Colonic mucosa (tissue), 4 donors: ENCODE measurements around the gene FBXW10. TPM values are rescaled to one million over a fixed set of nuclear protein-coding genes. Genes with fewer than 3 reads are reported as not detected.
"Not testable (repeated sequence)": the region's sequence is repeated elsewhere in the genome, so short reads cannot be mapped to it uniquely, and the experiment has no call there.

Source experiments
- DNase-seq: peaks from one replicate; pipeline ENCODE4 v3.0.0-alpha.2; 2020
- H3K27ac ChIP-seq: fragments of 200-600 bp; one replicate; pipeline ENCODE4 v1.8.0; 2021
- H3K27me3 ChIP-seq: fragments of 200-600 bp; one replicate; pipeline ENCODE4 v1.8.0; 2021
- H3K36me3 ChIP-seq: fragments of 200-600 bp; one replicate; pipeline ENCODE4 v1.8.0; 2021
- H3K4me1 ChIP-seq: fragments of 200-600 bp; one replicate; pipeline ENCODE4 v1.8.0; 2021; ENCODE audit warnings: mild to moderate bottlenecking
- H3K4me3 ChIP-seq: fragments of 200-600 bp; one replicate; pipeline ENCODE4 v1.8.0; 2021
- H3K9ac ChIP-seq, 2 donors: one replicate each; pipeline ENCODE4 v1.7.0; 2013; ENCODE audit warnings: control low read depth in 2 of 2, low read depth in 2 of 2, low read length in 2 of 2
- H3K9me3 ChIP-seq: fragments of 200-600 bp; one replicate; pipeline ENCODE4 v1.8.0; 2021
- intact Hi-C: fragments of 100-400 bp; cut with DNase I; formaldehyde crosslinking; loops from one replicate; pipeline ENCODE4 v1.14.1; 2022
- total RNA-seq, 2 donors: library from RNA; stranded (reverse); fragmentation: NEBNext Ultra II Directional in 1 of 2; extraction: Animal tissue kit (Norgen Biotek cat#: 25700) in 1 of 2; gene quantifications; one replicate each; pipeline ENCODE4 v1.2.1, GENCODE V29; 2021
- donor health status: healthy.
- donor health status: DM: no; HTN: no; CAD: no.
- donor health status: DM: no; HTN: no; CAD: no.

Gene FBXW10
- total RNA-seq, 2 donors from 2014 or later, result not detected

GRCh38 chr17:18722612-18723011 is 21.2 kb upstream of the FBXW10 start:
- H3K9ac ChIP-seq, H3K4me3 ChIP-seq, H3K9me3 ChIP-seq, DNase-seq, H3K4me1 ChIP-seq, H3K36me3 ChIP-seq, H3K27ac ChIP-seq, H3K27me3 ChIP-seq, intact Hi-C loops: not testable (repeated sequence)

- H3K4me3 ChIP-seq, H3K27ac ChIP-seq, intact Hi-C loops, H3K9ac ChIP-seq, DNase-seq, H3K9me3 ChIP-seq, H3K4me1 ChIP-seq, H3K27me3 ChIP-seq, H3K36me3 ChIP-seq: not testable (repeated sequence)
These were observed 20.3 kb upstream of the FBXW10 start for GRCh38 chr17:18723509-18723908.

GRCh38 chr17:18732438-18732837 is 11.4 kb upstream of the FBXW10 start:
- DNase-seq, H3K4me3 ChIP-seq, H3K27ac ChIP-seq, H3K36me3 ChIP-seq, H3K27me3 ChIP-seq, intact Hi-C loops, H3K9ac ChIP-seq, H3K9me3 ChIP-seq, H3K4me1 ChIP-seq: not testable (repeated sequence)

GRCh38 chr17:18733350-18733749 is 10.5 kb upstream of the FBXW10 start:
- H3K4me1 ChIP-seq, H3K4me3 ChIP-seq, DNase-seq, H3K27ac ChIP-seq, H3K9ac ChIP-seq, intact Hi-C loops, H3K36me3 ChIP-seq, H3K27me3 ChIP-seq, H3K9me3 ChIP-seq: not testable (repeated sequence)

GRCh38 chr17:18739616-18740391 is 4.0 kb upstream of the FBXW10 start:
- H3K27me3 ChIP-seq, H3K27ac ChIP-seq, H3K36me3 ChIP-seq, intact Hi-C loops, H3K9ac ChIP-seq, H3K4me3 ChIP-seq, DNase-seq, H3K9me3 ChIP-seq, H3K4me1 ChIP-seq: not testable (repeated sequence)

GRCh38 chr17:18741228-18741627 is 2.6 kb upstream of the FBXW10 start:
- H3K36me3 ChIP-seq, H3K4me3 ChIP-seq, H3K4me1 ChIP-seq, H3K27me3 ChIP-seq, H3K9ac ChIP-seq, intact Hi-C loops, H3K27ac ChIP-seq, H3K9me3 ChIP-seq, DNase-seq: not testable (repeated sequence)

- H3K9ac ChIP-seq, intact Hi-C loops, H3K4me3 ChIP-seq, DNase-seq, H3K9me3 ChIP-seq, H3K36me3 ChIP-seq, H3K27me3 ChIP-seq, H3K27ac ChIP-seq, H3K4me1 ChIP-seq: not testable (repeated sequence)
These were observed 872 bp downstream of the FBXW10 start for GRCh38 chr17:18744726-18745125.

GRCh38 chr17:18746551-18746950 is 2.7 kb downstream of the FBXW10 start:
- H3K9me3 ChIP-seq, H3K4me1 ChIP-seq, H3K27me3 ChIP-seq, H3K27ac ChIP-seq, H3K4me3 ChIP-seq, H3K36me3 ChIP-seq, DNase-seq, H3K9ac ChIP-seq, intact Hi-C loops: not testable (repeated sequence)

GRCh38 chr17:18747501-18747900 is 3.6 kb downstream of the FBXW10 start:
- DNase-seq, intact Hi-C loops: not testable (repeated sequence)

GRCh38 chr17:18750242-18750641 is 6.4 kb downstream of the FBXW10 start:
- H3K27ac ChIP-seq, H3K4me1 ChIP-seq, H3K9me3 ChIP-seq, H3K36me3 ChIP-seq, DNase-seq, H3K4me3 ChIP-seq, H3K9ac ChIP-seq, intact Hi-C loops, H3K27me3 ChIP-seq: not testable (repeated sequence)

More at GRCh38 chr17:18747501-18747900, 3.6 kb downstream of the FBXW10 start:
- H3K36me3 ChIP-seq, H3K4me3 ChIP-seq, H3K27me3 ChIP-seq, H3K4me1 ChIP-seq, H3K27ac ChIP-seq, H3K9me3 ChIP-seq, H3K9ac ChIP-seq: not testable (repeated sequence)

- intact Hi-C loops, H3K9ac ChIP-seq, H3K27me3 ChIP-seq, H3K4me3 ChIP-seq, DNase-seq, H3K9me3 ChIP-seq, H3K27ac ChIP-seq, H3K4me1 ChIP-seq, H3K36me3 ChIP-seq: not testable (repeated sequence)
These were observed 10.1 kb downstream of the FBXW10 start for GRCh38 chr17:18753829-18754409.

- intact Hi-C loops, H3K27ac ChIP-seq, H3K9ac ChIP-seq, H3K27me3 ChIP-seq, H3K4me1 ChIP-seq, H3K9me3 ChIP-seq, DNase-seq, H3K4me3 ChIP-seq, H3K36me3 ChIP-seq: not testable (repeated sequence)
These were observed 12.1 kb downstream of the FBXW10 start for GRCh38 chr17:18755969-18756368.

GRCh38 chr17:18757368-18758044 is 13.7 kb downstream of the FBXW10 start:
- intact Hi-C loops, DNase-seq: not testable (repeated sequence)

More at GRCh38 chr17:18757368-18758044, 13.7 kb downstream of the FBXW10 start:
- not testable (repeated sequence) for H3K4me1 ChIP-seq, H3K9me3 ChIP-seq, H3K27me3 ChIP-seq, H3K27ac ChIP-seq, H3K36me3 ChIP-seq, H3K9ac ChIP-seq, H3K4me3 ChIP-seq
